Measurements from ENCODE around the gene TNFRSF8.

DNA sequence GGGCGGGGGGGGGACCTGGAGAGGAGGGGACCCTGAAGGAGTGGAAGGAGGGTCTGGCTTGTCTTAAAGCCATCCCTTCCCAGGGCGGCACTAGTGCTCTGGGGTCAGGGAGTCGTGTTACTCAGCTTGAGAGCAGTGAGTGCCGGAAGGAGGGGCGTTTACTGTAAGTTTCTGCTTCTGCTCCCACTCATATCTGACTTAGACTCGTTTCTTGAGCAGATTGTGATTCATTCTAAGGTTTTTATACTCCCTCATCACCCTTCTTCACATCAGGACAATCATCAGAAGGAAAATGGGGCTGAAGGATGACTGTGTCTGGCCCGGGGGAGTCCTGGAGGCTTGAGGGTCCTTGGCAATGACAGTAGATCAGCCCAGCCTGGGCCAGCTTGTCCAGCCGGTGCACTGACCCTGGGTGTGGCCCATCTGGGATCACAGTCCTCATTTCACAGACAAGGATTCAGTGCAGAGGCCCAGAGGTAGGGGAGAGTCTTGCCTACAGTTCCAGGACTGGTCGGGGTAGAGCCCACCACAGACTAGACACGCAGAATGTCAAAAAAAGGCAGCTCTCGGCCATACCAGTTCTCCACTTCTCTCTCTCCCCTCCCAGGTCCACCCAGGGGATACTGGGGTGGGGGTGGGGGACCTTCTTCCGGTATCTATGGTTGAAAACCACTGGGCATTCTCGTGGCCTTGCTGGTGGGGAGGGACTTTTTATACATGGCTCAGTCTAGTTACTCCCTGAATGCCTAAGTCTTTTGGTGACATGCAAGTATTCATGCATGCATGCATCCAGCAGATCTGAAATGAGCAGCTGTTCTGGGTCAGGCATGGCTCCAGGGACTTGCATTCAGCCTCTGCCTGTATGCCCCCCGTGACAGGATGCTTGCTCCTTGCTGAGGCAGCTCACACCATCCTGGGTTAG, 5.1 kb downstream of the TNFRSF8 start:
- TF ChIP-seq POLR2AphosphoS5 (IDR thresholded peaks at IDR 0.05) = peak in 1 of 3 donors; percentile 38
- TF ChIP-seq, protein P1, sequence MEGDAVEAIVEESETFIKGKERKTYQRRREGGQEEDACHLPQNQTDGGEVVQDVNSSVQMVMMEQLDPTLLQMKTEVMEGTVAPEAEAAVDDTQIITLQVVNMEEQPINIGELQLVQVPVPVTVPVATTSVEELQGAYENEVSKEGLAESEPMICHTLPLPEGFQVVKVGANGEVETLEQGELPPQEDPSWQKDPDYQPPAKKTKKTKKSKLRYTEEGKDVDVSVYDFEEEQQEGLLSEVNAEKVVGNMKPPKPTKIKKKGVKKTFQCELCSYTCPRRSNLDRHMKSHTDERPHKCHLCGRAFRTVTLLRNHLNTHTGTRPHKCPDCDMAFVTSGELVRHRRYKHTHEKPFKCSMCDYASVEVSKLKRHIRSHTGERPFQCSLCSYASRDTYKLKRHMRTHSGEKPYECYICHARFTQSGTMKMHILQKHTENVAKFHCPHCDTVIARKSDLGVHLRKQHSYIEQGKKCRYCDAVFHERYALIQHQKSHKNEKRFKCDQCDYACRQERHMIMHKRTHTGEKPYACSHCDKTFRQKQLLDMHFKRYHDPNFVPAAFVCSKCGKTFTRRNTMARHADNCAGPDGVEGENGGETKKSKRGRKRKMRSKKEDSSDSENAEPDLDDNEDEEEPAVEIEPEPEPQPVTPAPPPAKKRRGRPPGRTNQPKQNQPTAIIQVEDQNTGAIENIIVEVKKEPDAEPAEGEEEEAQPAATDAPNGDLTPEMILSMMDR (IDR thresholded peaks at IDR 0.05 in 8 of 11, conservative IDR thresholded peaks at IDR 0.05 in 3 of 11) = no peak
- TF ChIP-seq POLR2A (IDR thresholded peaks at IDR 0.05) = no peak

All from spleen (tissue), 7 donors.